ENCODE measurements around the gene SCAMP2.

- TF ChIP-seq CTCF (conservative IDR thresholded peaks at IDR 0.05; ENCODE audit: low read depth, low read length) (no peak), EZH2 (IDR thresholded peaks at IDR 0.05; ENCODE audit: low read length, unreplicated experiment) (no peak)
These were observed 65.9 kb downstream of the SCAMP2 start for GRCh38 chr15:74807282-74807681.
